LNCAP (cell line): ENCODE data around the gene CAMK2D.

Experiments
- TF ChIP-seq, protein P1 (sequence below): fragments of 450-650 bp; IDR thresholded peaks from 2 replicates; pipeline ENCODE4 v1.5.1; 2017; ENCODE audit warnings: mild to moderate bottlenecking

CAMK2D gene

DNA sequence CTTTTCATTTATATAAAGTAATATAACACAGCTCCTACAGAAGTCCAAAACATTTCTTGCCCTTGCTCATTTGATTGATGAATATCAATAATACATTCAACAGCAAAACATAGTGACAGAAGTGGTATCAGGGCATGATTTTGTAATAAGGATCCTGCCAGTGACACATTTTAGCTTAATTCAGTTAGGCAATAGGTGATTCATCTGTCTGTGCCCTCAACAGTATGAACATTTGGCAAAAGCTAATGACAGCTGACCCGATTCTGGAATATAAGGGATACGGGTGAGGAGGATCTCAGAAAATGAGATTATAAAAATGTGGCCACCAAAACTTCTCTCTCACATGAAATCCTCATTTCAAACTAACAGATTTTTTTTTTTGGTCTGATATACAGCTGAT, 294.0 kb downstream of the CAMK2D start:
- TF ChIP-seq, protein P1, sequence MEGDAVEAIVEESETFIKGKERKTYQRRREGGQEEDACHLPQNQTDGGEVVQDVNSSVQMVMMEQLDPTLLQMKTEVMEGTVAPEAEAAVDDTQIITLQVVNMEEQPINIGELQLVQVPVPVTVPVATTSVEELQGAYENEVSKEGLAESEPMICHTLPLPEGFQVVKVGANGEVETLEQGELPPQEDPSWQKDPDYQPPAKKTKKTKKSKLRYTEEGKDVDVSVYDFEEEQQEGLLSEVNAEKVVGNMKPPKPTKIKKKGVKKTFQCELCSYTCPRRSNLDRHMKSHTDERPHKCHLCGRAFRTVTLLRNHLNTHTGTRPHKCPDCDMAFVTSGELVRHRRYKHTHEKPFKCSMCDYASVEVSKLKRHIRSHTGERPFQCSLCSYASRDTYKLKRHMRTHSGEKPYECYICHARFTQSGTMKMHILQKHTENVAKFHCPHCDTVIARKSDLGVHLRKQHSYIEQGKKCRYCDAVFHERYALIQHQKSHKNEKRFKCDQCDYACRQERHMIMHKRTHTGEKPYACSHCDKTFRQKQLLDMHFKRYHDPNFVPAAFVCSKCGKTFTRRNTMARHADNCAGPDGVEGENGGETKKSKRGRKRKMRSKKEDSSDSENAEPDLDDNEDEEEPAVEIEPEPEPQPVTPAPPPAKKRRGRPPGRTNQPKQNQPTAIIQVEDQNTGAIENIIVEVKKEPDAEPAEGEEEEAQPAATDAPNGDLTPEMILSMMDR: no peak

GRCh38 chr4:113462286-113462685, 299.3 kb downstream of the CAMK2D start:
- TF ChIP-seq, protein P1: no peak

GRCh38 chr4:113461281-113461680, 300.3 kb downstream of the CAMK2D start:
- TF ChIP-seq, protein P1: no peak

GRCh38 chr4:113457886-113458285, 303.7 kb downstream of the CAMK2D start:
- TF ChIP-seq, protein P1: no peak

DNA sequence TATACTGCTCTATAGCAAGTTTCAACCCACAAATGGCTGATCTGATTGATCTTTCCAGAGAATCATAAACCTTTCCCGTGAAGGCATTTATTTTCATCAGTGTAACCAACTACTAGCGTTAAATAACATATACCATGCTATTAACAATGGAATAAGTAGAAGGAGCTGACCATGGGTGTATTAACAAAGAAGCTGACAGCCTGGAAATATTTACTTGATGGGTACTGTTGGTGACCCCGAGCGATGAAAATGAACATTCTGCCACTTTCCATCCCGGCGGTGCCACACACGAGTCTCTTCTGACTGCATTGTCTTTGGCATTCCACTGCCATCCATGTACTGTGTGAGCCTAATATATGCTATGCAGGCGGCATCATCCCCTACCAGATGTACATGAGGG, 304.4 kb downstream of the CAMK2D start:
- TF ChIP-seq, protein P1: no peak

- TF ChIP-seq, protein P1: no peak
Measured at GRCh38 chr4:113455061-113455460, 306.5 kb downstream of the CAMK2D start.

- TF ChIP-seq, protein P1: no peak
Measured at GRCh38 chr4:113452868-113453620, 308.5 kb downstream of the CAMK2D start.

DNA sequence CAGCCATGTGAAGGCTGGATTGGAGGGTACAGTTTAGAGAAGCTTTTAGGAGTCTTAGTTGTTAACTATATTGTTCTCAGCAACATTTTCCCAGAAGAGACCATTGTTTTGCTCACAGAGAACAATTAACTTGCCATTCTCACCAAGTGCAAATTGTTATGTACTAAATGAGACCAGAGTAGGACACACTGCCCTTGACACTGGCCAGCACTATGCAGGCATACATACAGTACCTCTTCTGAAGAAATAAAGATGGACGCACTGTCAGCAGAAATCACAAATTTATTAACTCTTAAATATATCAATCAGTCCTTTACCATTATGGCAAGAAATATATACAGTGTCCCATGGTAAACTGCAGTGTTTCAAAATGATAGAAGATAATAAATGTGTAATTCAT, 309.4 kb downstream of the CAMK2D start:
- TF ChIP-seq, protein P1: no peak
